ENCODE measurements around the gene CNIH1.
A peak's percentile ranks its signal among the peaks of the same experiment; 100 is the strongest.
"Not testable (repeated sequence)": the region's sequence is repeated elsewhere in the genome, so short reads cannot be mapped to it uniquely, and the experiment has no call there.

Gene CNIH1

DNA sequence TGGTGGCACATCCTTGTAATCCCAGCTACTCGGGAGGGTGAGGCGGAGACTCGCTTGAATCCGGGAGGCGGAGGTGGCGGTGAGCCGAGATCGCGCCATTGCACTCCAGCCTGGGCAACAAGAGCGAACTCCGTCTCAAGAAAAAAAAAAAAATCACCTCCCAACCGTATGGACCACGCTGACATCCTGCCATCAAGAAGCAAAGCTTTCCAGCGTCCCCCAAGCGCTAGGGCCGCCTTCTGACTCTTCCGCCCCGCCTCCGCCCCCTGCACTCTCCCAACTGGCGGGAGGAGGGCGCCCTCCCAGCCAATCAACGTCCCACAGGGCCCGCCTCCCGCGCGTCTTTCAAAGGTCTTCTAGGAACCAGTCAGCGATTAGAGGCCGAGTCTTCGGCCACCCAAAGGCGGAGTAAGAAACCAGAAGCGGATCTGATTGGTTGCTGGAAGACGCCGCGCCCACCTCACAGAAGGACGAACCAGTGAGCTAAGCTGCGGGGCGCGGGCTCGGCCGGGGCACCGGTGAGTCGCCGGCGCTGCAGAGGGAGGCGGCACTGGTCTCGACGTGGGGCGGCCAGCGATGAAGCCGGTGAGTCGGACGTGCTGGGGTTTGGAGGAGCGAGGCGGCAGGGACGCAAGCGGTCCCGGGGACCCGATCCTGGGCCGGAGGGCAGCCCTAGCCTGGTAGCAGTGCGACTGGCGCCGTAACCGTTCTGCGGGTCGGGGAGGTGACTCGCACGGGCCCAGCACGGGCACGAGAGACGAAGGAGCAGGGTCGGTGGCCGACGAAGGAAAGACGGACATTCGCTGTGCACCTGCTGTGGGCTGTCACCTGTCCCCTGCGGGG, 44.5 kb downstream of the CNIH1 start, which contains the start of gene CDKN3:
TSS of gene CDKN3 (plus strand) at position 515 of the 843 bp plus-strand sequence. CDS start at position 577, 62 bp downstream.
- TF ChIP-seq, protein P1, sequence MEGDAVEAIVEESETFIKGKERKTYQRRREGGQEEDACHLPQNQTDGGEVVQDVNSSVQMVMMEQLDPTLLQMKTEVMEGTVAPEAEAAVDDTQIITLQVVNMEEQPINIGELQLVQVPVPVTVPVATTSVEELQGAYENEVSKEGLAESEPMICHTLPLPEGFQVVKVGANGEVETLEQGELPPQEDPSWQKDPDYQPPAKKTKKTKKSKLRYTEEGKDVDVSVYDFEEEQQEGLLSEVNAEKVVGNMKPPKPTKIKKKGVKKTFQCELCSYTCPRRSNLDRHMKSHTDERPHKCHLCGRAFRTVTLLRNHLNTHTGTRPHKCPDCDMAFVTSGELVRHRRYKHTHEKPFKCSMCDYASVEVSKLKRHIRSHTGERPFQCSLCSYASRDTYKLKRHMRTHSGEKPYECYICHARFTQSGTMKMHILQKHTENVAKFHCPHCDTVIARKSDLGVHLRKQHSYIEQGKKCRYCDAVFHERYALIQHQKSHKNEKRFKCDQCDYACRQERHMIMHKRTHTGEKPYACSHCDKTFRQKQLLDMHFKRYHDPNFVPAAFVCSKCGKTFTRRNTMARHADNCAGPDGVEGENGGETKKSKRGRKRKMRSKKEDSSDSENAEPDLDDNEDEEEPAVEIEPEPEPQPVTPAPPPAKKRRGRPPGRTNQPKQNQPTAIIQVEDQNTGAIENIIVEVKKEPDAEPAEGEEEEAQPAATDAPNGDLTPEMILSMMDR (IDR thresholded peaks at IDR 0.05; ENCODE audit: low read depth, low read length): peak; percentile 33
- peak; percentile 97 for DNase-seq (ENCODE audit: extremely low read depth, low read depth)

DNA sequence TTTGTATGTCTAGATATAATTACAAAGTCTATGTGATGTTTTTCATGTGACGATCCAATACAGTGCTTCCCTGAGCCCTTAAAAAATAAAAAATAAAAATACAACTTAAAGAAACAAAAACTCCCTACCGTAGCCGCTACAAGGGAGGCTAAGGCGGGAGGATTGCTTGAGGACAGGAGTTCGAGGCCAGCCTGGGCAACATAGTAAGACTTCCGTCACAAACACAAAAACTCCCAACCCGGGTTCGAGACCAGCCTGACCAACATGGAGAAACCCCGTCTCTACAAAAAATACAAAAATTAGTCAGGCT, 45.0 kb downstream of the CNIH1 start:
- TF ChIP-seq, protein P1 (IDR thresholded peaks at IDR 0.05; ENCODE audit: low read depth, low read length): no peak
- DNase-seq (ENCODE audit: extremely low read depth, low read depth): no peak

GRCh38 chr14:54395716-54396115, 45.5 kb downstream of the CNIH1 start:
- TF ChIP-seq, protein P1 (IDR thresholded peaks at IDR 0.05; ENCODE audit: low read depth, low read length): no peak
- DNase-seq (ENCODE audit: extremely low read depth, low read depth): no peak

DNA sequence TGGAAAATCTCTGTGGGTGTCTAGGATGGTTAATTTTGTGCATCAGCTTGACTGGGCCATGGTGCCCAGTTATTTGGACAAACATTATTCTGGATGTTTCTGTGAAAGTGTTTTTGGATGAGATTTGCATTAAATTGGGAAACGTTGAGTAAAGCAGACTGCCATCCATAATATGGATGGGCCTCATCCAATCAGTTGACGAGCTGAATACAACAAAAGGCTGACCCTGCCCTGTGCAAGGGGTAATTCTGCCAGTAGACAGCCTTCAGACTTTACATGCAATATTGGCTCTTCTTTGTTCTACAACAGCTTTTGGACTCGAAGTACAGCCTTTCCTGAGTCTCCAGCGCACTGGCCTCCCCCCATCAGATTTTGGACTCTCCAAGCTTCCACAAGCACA, 45.9 kb downstream of the CNIH1 start:
- TF ChIP-seq, protein P1 (IDR thresholded peaks at IDR 0.05; ENCODE audit: low read depth, low read length): no peak
- no peak for DNase-seq (ENCODE audit: extremely low read depth, low read depth)

DNA sequence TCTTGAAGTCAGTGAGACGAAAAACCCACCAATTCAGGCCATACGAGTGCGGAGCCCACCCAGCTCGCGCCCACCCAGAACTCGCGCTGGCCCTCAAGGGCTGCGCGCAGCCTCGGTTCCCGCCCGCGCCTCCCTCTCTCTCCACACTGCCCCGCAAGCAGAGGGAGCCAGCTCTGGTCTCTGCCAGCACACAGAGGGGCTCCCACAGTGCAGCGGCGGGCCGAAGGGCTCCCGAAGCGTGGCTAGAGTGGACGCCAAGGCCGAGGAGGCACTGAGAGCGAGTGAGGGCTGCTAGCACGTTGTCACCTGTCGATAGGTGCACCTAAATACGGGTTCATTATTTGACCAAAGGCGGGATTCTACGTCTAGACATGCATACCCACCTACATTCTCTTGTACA, 46.6 kb downstream of the CNIH1 start:
- TF ChIP-seq, protein P1 (IDR thresholded peaks at IDR 0.05; ENCODE audit: low read depth, low read length): no peak
- no peak for DNase-seq (ENCODE audit: extremely low read depth, low read depth)

DNA sequence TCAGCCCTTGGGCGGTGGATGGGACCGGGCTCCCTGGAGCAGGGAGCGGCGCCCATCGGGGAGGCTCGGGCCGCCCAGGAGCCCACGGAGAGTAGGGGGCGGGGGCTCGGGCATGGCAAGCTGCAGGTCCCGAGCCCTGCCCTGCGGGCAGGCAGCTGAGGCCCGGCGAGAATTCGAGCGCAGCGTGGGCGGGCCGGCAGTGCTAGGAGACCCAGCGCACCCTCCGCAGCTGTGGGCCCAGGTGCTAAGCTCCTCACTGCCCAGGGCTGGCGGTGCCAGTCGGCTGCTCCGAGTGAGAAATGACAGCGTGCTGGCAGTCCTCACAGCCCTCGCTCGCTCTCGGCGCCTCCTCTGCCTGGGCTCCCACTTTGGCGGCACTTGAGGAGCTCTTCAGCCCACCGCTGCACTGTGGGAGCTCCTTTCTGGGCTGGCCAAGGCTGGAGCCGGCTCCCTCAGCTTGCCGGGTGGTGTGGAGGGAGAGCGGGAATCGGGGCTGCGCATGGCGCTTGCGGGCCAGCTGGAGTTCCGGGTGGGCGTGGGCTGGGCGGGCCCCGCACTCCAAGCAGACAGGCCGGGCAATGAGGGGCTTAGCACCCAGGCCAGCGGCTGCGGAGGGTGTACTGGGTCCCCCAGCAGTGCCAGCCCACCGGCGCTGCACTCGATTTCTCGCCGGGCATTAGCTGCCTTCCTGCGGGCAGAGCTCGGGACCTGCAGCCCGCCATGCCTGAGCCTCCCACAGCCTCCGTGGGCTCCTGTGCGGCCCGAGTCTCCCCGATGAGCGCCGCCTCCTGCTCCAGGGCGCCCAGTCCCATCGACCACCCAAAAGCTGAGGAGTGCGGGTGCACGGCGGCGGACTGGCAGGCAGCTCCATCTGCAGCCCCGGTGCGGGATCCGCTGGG, 47.9 kb downstream of the CNIH1 start:
- not testable (repeated sequence) for DNase-seq (ENCODE audit: extremely low read depth, low read depth)

GRCh38 chr14:54392131-54392859, 48.9 kb downstream of the CNIH1 start:
- DNase-seq (ENCODE audit: extremely low read depth, low read depth): no peak
- TF ChIP-seq, protein P1 (IDR thresholded peaks at IDR 0.05; ENCODE audit: low read depth, low read length): no peak

Measured in AG09319 (cell line).